Endothelial cell of umbilical vein (primary cell): ENCODE results near the gene NNT.

Experiments used
- EZH2 ChIP-seq: IDR thresholded peaks from 2 replicates; pipeline ENCODE4 v1.6.1; 2012; ENCODE audit warnings: borderline replicate concordance, low read depth, mild to moderate bottlenecking, moderate library complexity, low read length, inconsistent platforms; ENCODE audit not compliant: severe bottlenecking
- FOS ChIP-seq: IDR thresholded peaks from 2 replicates; pipeline ENCODE4 v1.6.1; 2011; ENCODE audit warnings: mild to moderate bottlenecking, low read length, moderate library complexity, borderline replicate concordance; ENCODE audit not compliant: insufficient read depth
- GATA2 ChIP-seq: IDR thresholded peaks from 2 replicates; pipeline ENCODE4 v1.7.0; 2011; ENCODE audit warnings: low read depth, mild to moderate bottlenecking, moderate library complexity, mixed read lengths, low read length; ENCODE audit not compliant: insufficient read length, insufficient read depth
- JUN ChIP-seq: IDR thresholded peaks from 2 replicates; pipeline ENCODE4 v1.6.1; 2011; ENCODE audit warnings: borderline replicate concordance, low read depth; ENCODE audit not compliant: insufficient read length, insufficient read depth
- MYC ChIP-seq: IDR thresholded peaks from one replicate; pipeline ENCODE4 v1.6.1; 2011; ENCODE audit warnings: mild to moderate bottlenecking, low read depth, low read length
- POLR2A ChIP-seq: IDR thresholded peaks from 2 replicates; pipeline ENCODE4 v1.6.1; 2012; ENCODE audit warnings: low read depth, mild to moderate bottlenecking, control low read depth, low read length
- POLR2AphosphoS5 ChIP-seq: IDR thresholded peaks from 2 replicates; pipeline ENCODE4 v1.6.1; 2012; ENCODE audit warnings: low read depth, mild to moderate bottlenecking, control low read depth, low read length, moderate library complexity; ENCODE audit not compliant: insufficient read depth
- TF ChIP-seq, protein P1 (sequence below), 2 donors: IDR thresholded peaks; 1 replicate in 1 of 2; 2 replicates in 1 of 2; pipeline ENCODE4 v1.5.1; 2011; ENCODE audit warnings: low read length in 2 of 2, mild to moderate bottlenecking in 2 of 2, moderate library complexity in 2 of 2, control low read depth in 1 of 2, inconsistent platforms in 1 of 2, low read depth in 1 of 2; ENCODE audit not compliant: insufficient read depth in 1 of 2; ENCODE audit errors: extremely low read depth in 1 of 2
- TF ChIP-seq, protein P2 (sequence below): IDR thresholded peaks from 2 replicates; pipeline ENCODE4 v1.6.1; 2011; ENCODE audit not compliant: insufficient read depth, insufficient read length

DNA sequence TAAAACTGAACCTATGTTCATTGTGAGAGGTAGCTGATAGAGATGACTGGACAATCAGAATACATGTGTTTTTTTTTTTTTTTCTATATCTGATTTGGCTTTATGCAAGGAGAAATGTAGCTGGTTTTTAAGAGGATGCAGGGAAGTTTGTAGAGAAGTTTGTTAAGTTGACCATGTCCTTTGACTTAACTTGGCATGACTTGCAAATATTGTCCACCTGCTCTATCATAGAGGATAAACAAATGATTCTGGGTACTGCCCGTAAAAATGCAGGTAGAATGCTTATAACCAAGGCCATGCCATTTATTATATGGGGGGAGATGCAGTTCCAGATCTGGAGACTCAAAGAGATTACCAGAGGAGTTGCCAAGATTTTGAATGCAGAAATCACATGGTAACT is 13.7 kb upstream of the NNT start:
- TF ChIP-seq POLR2A (no peak), POLR2AphosphoS5 (no peak), FOS (no peak), JUN (no peak), MYC (no peak), EZH2 (no peak), GATA2 (no peak)
- TF ChIP-seq, protein P1, sequence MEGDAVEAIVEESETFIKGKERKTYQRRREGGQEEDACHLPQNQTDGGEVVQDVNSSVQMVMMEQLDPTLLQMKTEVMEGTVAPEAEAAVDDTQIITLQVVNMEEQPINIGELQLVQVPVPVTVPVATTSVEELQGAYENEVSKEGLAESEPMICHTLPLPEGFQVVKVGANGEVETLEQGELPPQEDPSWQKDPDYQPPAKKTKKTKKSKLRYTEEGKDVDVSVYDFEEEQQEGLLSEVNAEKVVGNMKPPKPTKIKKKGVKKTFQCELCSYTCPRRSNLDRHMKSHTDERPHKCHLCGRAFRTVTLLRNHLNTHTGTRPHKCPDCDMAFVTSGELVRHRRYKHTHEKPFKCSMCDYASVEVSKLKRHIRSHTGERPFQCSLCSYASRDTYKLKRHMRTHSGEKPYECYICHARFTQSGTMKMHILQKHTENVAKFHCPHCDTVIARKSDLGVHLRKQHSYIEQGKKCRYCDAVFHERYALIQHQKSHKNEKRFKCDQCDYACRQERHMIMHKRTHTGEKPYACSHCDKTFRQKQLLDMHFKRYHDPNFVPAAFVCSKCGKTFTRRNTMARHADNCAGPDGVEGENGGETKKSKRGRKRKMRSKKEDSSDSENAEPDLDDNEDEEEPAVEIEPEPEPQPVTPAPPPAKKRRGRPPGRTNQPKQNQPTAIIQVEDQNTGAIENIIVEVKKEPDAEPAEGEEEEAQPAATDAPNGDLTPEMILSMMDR (IDR thresholded peaks at IDR 0.05; ENCODE audit: extremely low read depth in 1 of 2, insufficient read depth in 1 of 2, low read depth in 1 of 2, low read length in 2 of 2), result no peak
- TF ChIP-seq, protein P2, sequence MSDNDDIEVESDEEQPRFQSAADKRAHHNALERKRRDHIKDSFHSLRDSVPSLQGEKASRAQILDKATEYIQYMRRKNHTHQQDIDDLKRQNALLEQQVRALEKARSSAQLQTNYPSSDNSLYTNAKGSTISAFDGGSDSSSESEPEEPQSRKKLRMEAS, result no peak
